SKM-1 (cell line): Measurements from ENCODE around the gene CNDP2.
"Not testable (repeated sequence)": the region's sequence is repeated elsewhere in the genome, so short reads cannot be mapped to it uniquely, and the experiment has no call there.

Experiments used
- DNase-seq: peaks from one replicate; lab custom pipeline; 2025; ENCODE audit not compliant: unreplicated experiment; lab: John Stamatoyannopoulos, UW

Gene CNDP2

DNA sequence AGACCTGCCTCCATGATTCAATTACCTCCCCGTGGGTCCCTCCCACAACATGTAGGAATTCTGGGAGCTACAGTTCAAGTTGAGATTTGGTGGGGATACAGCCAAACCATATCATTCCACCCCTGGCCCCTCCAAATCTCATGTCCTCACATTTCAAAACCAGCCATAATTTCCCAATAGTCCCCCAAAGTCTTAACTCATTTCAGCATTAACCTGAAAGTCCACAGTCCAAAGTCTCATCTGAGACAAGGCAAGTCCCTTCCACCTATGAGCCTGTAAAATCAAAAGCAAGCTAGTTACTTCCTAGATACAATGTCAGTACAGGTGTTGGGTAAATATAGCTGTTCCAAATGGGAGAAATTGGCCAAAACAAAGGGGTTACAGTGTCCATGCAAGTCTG lies 69.0 kb downstream of the CNDP2 start:
- DNase-seq: not testable (repeated sequence)

DNA sequence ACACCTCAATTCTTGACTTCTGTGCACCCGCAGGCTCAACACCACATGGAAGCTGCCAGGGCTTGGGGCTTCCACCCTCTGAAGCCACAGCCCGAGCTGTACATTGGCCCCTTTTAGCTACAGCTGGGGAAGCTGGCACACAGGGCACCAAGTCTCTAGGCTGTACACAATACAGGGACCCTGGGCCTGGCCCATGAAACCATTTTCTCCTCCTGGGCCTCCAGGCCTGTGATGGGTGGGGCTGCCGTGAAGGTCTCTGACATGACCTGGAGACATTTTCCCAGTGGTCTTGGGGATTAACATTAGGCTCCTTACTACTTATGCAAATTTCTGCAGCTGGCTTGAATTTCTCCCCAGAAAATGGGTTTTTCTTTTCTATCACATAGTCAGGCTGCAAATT lies 69.8 kb downstream of the CNDP2 start:
- DNase-seq: not testable (repeated sequence)

DNA sequence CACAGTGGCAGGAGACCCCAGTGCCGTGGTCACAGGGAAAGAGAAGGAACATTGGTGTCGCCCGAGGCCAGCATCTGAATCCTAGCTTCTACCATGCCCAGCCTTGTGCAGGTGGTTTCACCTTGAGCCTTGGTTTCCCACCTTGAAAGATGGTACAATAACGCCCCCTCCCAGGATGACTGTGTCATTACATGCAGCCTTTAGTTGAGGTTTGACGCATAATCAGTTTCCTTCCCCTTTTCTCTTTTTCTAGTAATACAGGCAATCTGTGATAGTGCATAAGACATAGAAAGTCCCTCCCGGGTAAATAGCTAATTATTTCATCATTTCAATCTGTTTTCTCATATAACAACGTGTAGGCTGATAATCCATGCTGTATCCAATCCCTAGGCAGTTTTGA lies 71.7 kb downstream of the CNDP2 start:
- DNase-seq: no peak

DNA sequence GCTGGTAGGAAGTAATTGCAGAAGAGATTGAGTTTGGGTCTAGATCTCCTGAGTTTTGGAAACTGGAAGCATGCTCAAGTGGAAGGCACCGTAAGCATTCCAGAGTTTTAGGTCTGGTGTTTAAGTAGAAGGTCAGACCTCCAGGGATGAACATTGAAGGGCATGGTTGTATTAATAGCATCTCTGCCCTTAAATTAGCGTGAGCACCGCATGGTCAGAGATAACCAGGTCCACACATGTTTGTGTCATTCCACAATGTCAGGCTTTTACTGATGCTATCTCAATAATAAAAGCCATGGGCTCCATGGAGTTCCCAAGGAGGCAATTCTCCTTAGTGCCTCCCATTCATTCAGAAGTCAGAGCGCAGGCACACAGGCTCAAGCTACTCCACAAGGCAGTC lies 73.2 kb downstream of the CNDP2 start:
- DNase-seq: no peak

DNA sequence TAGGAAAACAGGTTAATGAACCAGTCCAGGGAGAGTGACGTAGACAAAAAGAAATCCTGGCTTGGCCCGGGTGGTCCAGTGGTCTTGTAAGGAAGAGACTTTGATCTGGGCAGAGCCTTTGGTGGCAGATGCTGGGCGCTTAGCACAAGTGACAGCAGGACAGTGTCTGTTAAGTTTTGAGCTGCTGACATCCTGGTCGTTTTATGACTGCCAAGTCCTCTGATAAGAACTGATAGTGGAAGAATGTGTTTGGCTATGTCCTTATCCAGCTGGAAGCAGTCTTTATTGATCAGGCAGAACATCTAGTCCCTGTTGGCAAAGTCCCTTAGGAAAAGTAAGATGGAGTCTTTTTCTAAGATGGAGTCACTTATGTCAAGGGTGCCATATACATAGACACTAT lies 74.1 kb downstream of the CNDP2 start:
- no peak for DNase-seq

DNA sequence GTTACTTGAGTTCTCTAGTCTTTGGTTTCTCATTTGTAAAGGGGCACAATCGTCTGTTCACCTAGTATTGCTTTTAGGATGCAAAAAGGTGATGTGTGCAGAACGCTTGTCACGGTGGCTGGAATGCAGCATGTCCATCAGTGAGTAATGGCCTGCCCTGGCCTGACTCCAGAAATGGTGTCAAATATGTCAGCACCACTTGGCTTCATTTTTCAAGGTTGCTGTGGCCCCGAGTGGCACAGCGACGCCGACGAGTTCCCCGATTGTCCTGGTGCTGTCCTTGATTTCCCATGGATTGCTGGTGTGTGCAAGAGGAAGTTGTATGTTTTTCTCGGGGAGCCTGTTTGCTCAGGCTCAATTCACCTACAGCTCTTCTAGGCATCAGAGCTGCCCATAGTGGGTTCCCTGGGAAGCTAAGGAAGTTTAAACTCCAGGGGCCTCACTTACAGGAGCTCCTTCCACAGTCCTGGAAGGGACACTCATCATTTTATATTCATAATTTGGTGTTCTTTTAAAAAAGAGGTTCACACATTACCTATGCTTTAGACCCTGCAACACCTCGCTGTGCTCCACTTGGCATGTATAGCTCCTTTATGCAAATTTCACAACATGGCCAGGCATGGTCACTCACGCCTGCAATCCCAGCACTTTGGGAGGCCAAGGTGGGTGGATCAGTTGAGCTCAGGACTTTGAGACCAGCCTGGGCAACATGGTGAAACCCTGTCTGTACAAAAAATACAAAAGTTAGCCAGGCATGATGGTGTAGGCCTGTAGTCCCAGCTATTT lies 75.9 kb downstream of the CNDP2 start:
- DNase-seq: no peak

DNA sequence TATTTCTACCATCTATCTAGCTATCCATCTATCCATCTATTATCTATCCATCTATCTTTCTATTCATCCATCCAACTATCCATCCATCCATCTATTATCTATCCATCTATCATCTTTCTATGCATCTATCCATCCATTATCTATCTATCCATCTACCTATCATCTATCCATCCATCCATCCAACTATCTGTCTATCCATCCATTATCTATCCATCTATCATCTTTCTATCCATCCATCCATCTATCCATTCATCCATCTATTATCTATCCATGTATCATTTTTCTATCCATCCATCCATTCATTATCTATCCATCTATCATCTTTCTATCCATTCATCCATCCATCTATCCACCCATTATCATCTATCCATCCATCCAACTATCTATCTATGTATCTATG lies 76.9 kb downstream of the CNDP2 start:
- DNase-seq: no peak
